H1 (cell line): ENCODE measurements around the gene STK16. TPM values are rescaled to one million over a fixed set of nuclear protein-coding genes. Genes with fewer than 3 reads are reported as not detected.
A peak's percentile ranks its signal among the peaks of the same experiment; 100 is the strongest.
"Not testable (repeated sequence)": the region's sequence is repeated elsewhere in the genome, so short reads cannot be mapped to it uniquely, and the experiment has no call there.

Source experiments
- CTCF ChIA-PET: fragments of 300-600 bp; sonication (Branson Sonifier 250); formaldehyde crosslinking; loops from one replicate; lab custom pipeline; 2021; ENCODE audit not compliant: partially characterized antibody; lab: Charles Lee
- POLR2A ChIA-PET: fragments of 300-600 bp; sonication (Branson Sonifier 250); formaldehyde crosslinking; loops from one replicate; lab custom pipeline; 2021; ENCODE audit warnings: inconsistent platforms; ENCODE audit not compliant: partially characterized antibody; lab: Charles Lee
- DNase-seq, 2 experiments: peaks; one replicate each; pipeline versions ENCODE4 v3.0.0 to v3.0.0-alpha.2; 2010 to 2022; ENCODE audit warnings: low spot score in 2 of 2, low read depth in 1 of 2, mixed read lengths in 1 of 2
- FAIRE-seq: peaks from 2 replicates; lab custom pipeline; 2011; peaks lifted over from hg19 to GRCh38; lab: Jason Lieb, UNC
- H2AFZ ChIP-seq: 2 replicates; pipeline ENCODE4 v1.8.1; 2012; ENCODE audit warnings: low read length, inconsistent platforms
- H2AK5ac ChIP-seq: 2 replicates; pipeline ENCODE4 v1.6.1; 2013; ENCODE audit warnings: low read depth, low read length
- H2BK120ac ChIP-seq: replicated peaks from 2 replicates; pipeline ENCODE3; 2013; ENCODE audit warnings: low read depth, low read length, inconsistent platforms
- H2BK12ac ChIP-seq: 2 replicates; pipeline ENCODE4 v1.6.1; 2013; ENCODE audit warnings: low read depth, low read length
- H2BK15ac ChIP-seq: 2 replicates; pipeline ENCODE4 v1.6.1; 2013; ENCODE audit warnings: low read length
- H2BK20ac ChIP-seq: 2 replicates; pipeline ENCODE4 v1.6.1; 2013; ENCODE audit warnings: low read length
- H2BK5ac ChIP-seq: 2 replicates; pipeline ENCODE4 v1.6.1; 2013; ENCODE audit warnings: low read depth, low read length
- H3K14ac ChIP-seq: 2 replicates; pipeline ENCODE4 v1.6.1; 2013; ENCODE audit warnings: inconsistent platforms; ENCODE audit not compliant: insufficient read length
- H3K18ac ChIP-seq: 2 replicates; pipeline ENCODE4 v1.6.1; 2013; ENCODE audit warnings: low read length; ENCODE audit errors: extremely low read depth
- H3K23ac ChIP-seq: 2 replicates; pipeline ENCODE4 v1.6.1; 2013; ENCODE audit warnings: inconsistent platforms; ENCODE audit not compliant: insufficient read length
- H3K23me2 ChIP-seq: 2 replicates; pipeline ENCODE4 v1.6.1; 2013; ENCODE audit warnings: low read depth, low read length
- H3K27ac ChIP-seq: 2 replicates; pipeline ENCODE4 v1.6.1; 2011; ENCODE audit warnings: low read depth, low read length, inconsistent platforms
- H3K27me3 ChIP-seq, 4 experiments: replicated peaks in 1 of 4; 1 replicate in 1 of 4; 2 replicates in 3 of 4; pipeline versions ENCODE4 v1.6.1 to v1.8.1; 2011 to 2013; ENCODE audit warnings: low read length in 3 of 4, mild to moderate bottlenecking in 3 of 4, inconsistent platforms in 2 of 4, mixed read lengths in 2 of 4, moderate library complexity in 1 of 4; ENCODE audit not compliant: control insufficient read depth in 3 of 4, insufficient read depth in 3 of 4; ENCODE audit errors: extremely low read depth in 1 of 4
- H3K36me3 ChIP-seq, 4 experiments: 2 replicates each; pipeline versions ENCODE4 v1.6.1 to v1.8.1; 2011 to 2013; ENCODE audit warnings: mild to moderate bottlenecking in 4 of 4, low read length in 3 of 4, moderate library complexity in 2 of 4, control low read depth in 1 of 4, inconsistent platforms in 1 of 4; ENCODE audit not compliant: insufficient read depth in 4 of 4, control insufficient read depth in 2 of 4
- H3K4ac ChIP-seq: replicated peaks from 2 replicates; pipeline ENCODE3; 2013; ENCODE audit warnings: low read length, low read depth, mixed read lengths, inconsistent platforms; ENCODE audit not compliant: insufficient read length
- H3K4me1 ChIP-seq, 4 experiments: replicated peaks in 1 of 4; 1 replicate in 1 of 4; 2 replicates in 3 of 4; pipeline versions ENCODE4 v1.6.1 to v1.8.1; 2011 to 2013; ENCODE audit warnings: low read length in 3 of 4, inconsistent platforms in 2 of 4, mixed read lengths in 1 of 4; ENCODE audit not compliant: insufficient read depth in 4 of 4, control insufficient read depth in 3 of 4
- H3K4me2 ChIP-seq, 2 experiments: 2 replicates each; pipeline versions ENCODE4 v1.6.1 to v1.8.1; 2011 to 2013; ENCODE audit warnings: low read depth in 2 of 2, low read length in 2 of 2, control low read depth in 1 of 2, inconsistent platforms in 1 of 2, mild to moderate bottlenecking in 1 of 2; ENCODE audit not compliant: insufficient read depth in 1 of 2
- H3K4me3 ChIP-seq, 4 experiments: fragments of 200-600, 300-600 bp in 1 of 4; sonication (generic), shearing (Covaris generic), sonication (Bioruptor Twin) in 1 of 4; 2 replicates each; pipeline versions ENCODE4 v1.5.1 to v1.8.1; 2011 to 2016; ENCODE audit warnings: low read length in 4 of 4, low read depth in 3 of 4, control low read depth in 2 of 4, inconsistent platforms in 2 of 4, mild to moderate bottlenecking in 2 of 4, mixed read lengths in 1 of 4, moderate library complexity in 1 of 4; ENCODE audit not compliant: insufficient read depth in 2 of 4; ENCODE audit errors: extremely low read depth in 1 of 4
- H3K56ac ChIP-seq: replicated peaks from 2 replicates; pipeline ENCODE3; 2013; ENCODE audit warnings: low read depth, mild to moderate bottlenecking, mixed read lengths, low read length, inconsistent platforms; ENCODE audit not compliant: insufficient read length
- H3K79me1 ChIP-seq: 2 replicates; pipeline ENCODE4 v1.6.1; 2013; ENCODE audit warnings: low read depth, low read length, control low read depth
- H3K79me2 ChIP-seq, 2 experiments: 2 replicates each; pipeline versions ENCODE4 v1.6.1 to v1.8.1; 2012 to 2013; ENCODE audit warnings: low read length in 2 of 2, mild to moderate bottlenecking in 2 of 2, inconsistent platforms in 1 of 2; ENCODE audit not compliant: insufficient read depth in 2 of 2, control insufficient read depth in 1 of 2
- H3K9ac ChIP-seq, 4 experiments: replicated peaks in 1 of 4; 1 replicate in 1 of 4; 2 replicates in 3 of 4; pipeline versions ENCODE4 v1.6.1 to v1.8.1; 2011 to 2013; ENCODE audit warnings: low read depth in 3 of 4, low read length in 3 of 4, control low read depth in 2 of 4, mild to moderate bottlenecking in 2 of 4, moderate library complexity in 2 of 4, inconsistent platforms in 1 of 4; ENCODE audit errors: extremely low read depth in 1 of 4
- H3K9me3 ChIP-seq, 2 experiments: 2 replicates each; pipeline versions ENCODE4 v1.6.1 to v1.8.1; 2012 to 2013; ENCODE audit warnings: mild to moderate bottlenecking in 2 of 2, moderate library complexity in 2 of 2, control low read depth in 1 of 2, inconsistent platforms in 1 of 2, low read depth in 1 of 2, low read length in 1 of 2, mixed read lengths in 1 of 2; ENCODE audit not compliant: insufficient read depth in 2 of 2
- H4K20me1 ChIP-seq, 2 experiments: replicated peaks in 1 of 2; 2 replicates each; pipeline versions ENCODE3 to v1.8.1; 2011 to 2013; ENCODE audit warnings: inconsistent platforms in 2 of 2, low read length in 2 of 2, mild to moderate bottlenecking in 1 of 2; ENCODE audit not compliant: insufficient read depth in 2 of 2, control insufficient read depth in 1 of 2
- H4K5ac ChIP-seq: 2 replicates; pipeline ENCODE4 v1.6.1; 2013; ENCODE audit warnings: low read length, low read depth, mixed read lengths, inconsistent platforms; ENCODE audit not compliant: insufficient read length
- H4K8ac ChIP-seq: 2 replicates; pipeline ENCODE4 v1.8.0; 2013; ENCODE audit warnings: mild to moderate bottlenecking, moderate library complexity, low read length, inconsistent platforms; ENCODE audit not compliant: insufficient read depth; ENCODE audit errors: extremely low read depth
- H4K91ac ChIP-seq: replicated peaks from 2 replicates; pipeline ENCODE3; 2013; ENCODE audit warnings: low read length, mixed read lengths, inconsistent platforms; ENCODE audit not compliant: insufficient read length
- WGBS, 2 experiments: shearing (Covaris generic) in 1 of 2; methylation state at CpG; one replicate each; pipeline versions ENCODE4 v1.1.6 to v1.1.7; 2013 to 2015; ENCODE audit warnings: low lambda C conversion rate in 2 of 2, mixed read lengths in 2 of 2, inconsistent platforms in 1 of 2, low coverage in 1 of 2, missing lambda C conversion rate in 1 of 2; ENCODE audit not compliant: insufficient replicate concordance in 2 of 2, insufficient coverage in 1 of 2, insufficient read length in 1 of 2; ENCODE audit errors: extremely low coverage in 1 of 2, missing lambda C conversion rate in 1 of 2; 5-methylcytosine and 5-hydroxymethylcytosine counted together
- polyA plus RNA-seq, 7 experiments: library from polyadenylated mRNA; depleted of rRNA in 3 of 7; stranded (reverse) in 5 of 7; unstranded in 2 of 7; fragments of >200 nt in 5 of 7; fragments of 200-250 nt in 2 of 7; gene quantifications; 1 replicate in 5 of 7; 2 replicates in 1 of 7; 4 replicates in 1 of 7; pipeline versions ENCODE4 v1.2.1 to v1.2.3, GENCODE V29; 2011 to 2013; ENCODE audit warnings: missing spikeins in 2 of 7, mixed read lengths in 2 of 7
- total RNA-seq: library from RNA; stranded (reverse); fragmentation: NEBNext Ultra II Directional; extraction: Animal tissue kit (Norgen Biotek cat#: 25700); gene quantifications from 2 replicates; pipeline ENCODE4 v1.2.1, GENCODE V29; 2021

Gene STK16
- total and polyA plus RNA-seq, 2 of the 8 experiments (the other 6 are each of a cell fraction or from before 2014, with no cell fraction given): 21.3 to 51.4 TPM

- FAIRE-seq, H3K27me3 ChIP-seq, H2BK120ac ChIP-seq, H3K27ac ChIP-seq, H3K14ac ChIP-seq, H3K23ac ChIP-seq, H4K5ac ChIP-seq, H3K23me2 ChIP-seq, H2AK5ac ChIP-seq, DNase-seq, H3K9ac ChIP-seq, H3K4me3 ChIP-seq, H2BK20ac ChIP-seq, H4K8ac ChIP-seq, H2BK15ac ChIP-seq, H4K20me1 ChIP-seq, H2BK12ac ChIP-seq, H3K4ac ChIP-seq, H2AFZ ChIP-seq, H3K36me3 ChIP-seq, H3K9me3 ChIP-seq, H3K79me2 ChIP-seq, H3K56ac ChIP-seq, H3K4me2 ChIP-seq, H4K91ac ChIP-seq, H3K18ac ChIP-seq, H3K79me1 ChIP-seq: not testable (repeated sequence)
- WGBS, 2 experiments: 87% methylated on average over 6 of the region's 6 CpGs; no CpG with 5 or more reads in 1 of the 2 experiments
- ChIA-PET POLR2A (interaction anchor here (1.1 to 3.4 kb wide), 6 partner anchors 8 to 81 kb away, joined by 3 to 19 read pairs (median 4); partner anchors contain the start of genes TUBA4A and ZFAND2B), CTCF (interaction anchor here (0.9 to 12.1 kb wide), 7 partner anchors 5 to 111 kb away, joined by 3 to 220 read pairs (median 5); partner anchors contain the start of genes GLB1L and STK16)
- Histone ChIP-seq H2BK5ac (0 out of 2 replicates have a peak overlapping the region, but pooled peaks have one; percentile 64), H3K4me1 (peaks cover 0 to 10% (median 6%) of the 10 kb centered on the region in 4 experiments; a peak in 6 of 7 replicates)
Observed at GRCh38 chr2:219287116-219287440, 41.8 kb downstream of the STK16 start.
